ENCODE data around the gene ELANE. TPM values are rescaled to one million over a fixed set of nuclear protein-coding genes. Genes with fewer than 3 reads are reported as not detected.

ELANE gene
- total and polyA plus RNA-seq, 2 experiments from 2014 or later: 0.81 to 0.83 TPM

- WGBS (ENCODE audit: low lambda C conversion rate, missing lambda C conversion rate): 88% methylated on average over 7 of the region's 7 CpGs
- no peak overlapping the region for H2AFZ ChIP-seq
Observed at GRCh38 chr19:863315-863620, 11.2 kb downstream of the ELANE start.

GRCh38 chr19:866769-867300 is 14.7 kb downstream of the ELANE start:
- no peak overlapping the region for H2AFZ ChIP-seq
- TF ChIP-seq CTCF (IDR thresholded peaks at IDR 0.05; ENCODE audit: poor library complexity): no peak
- TF ChIP-seq EZH2 (IDR thresholded peaks at IDR 0.05; ENCODE audit: borderline replicate concordance): no peak
- TF ChIP-seq EZH2phosphoT487 (IDR thresholded peaks at IDR 0.05; ENCODE audit: low read depth, severe bottlenecking, unreplicated experiment): no peak
- H3K36me3 ChIP-seq (replicated peaks; ENCODE audit: insufficient read depth, low read depth): no peaks in the 10 kb centered on the region
- no peak overlapping the region for H3K27ac ChIP-seq
- H3K79me2 ChIP-seq: no peaks in the 10 kb centered on the region
- no peaks in the 10 kb centered on the region for H3K9me3 ChIP-seq (ENCODE audit: low read depth)
- no peaks in the 10 kb centered on the region for H4K20me1 ChIP-seq (ENCODE audit: insufficient read depth, poor library complexity, severe bottlenecking)
- H3K4me1 ChIP-seq (ENCODE audit: insufficient read depth): no peaks in the 10 kb centered on the region
- no peaks in the 10 kb centered on the region for H3K27me3 ChIP-seq
- 92% methylated on average over 17 of the region's 38 CpGs for WGBS (ENCODE audit: low lambda C conversion rate, missing lambda C conversion rate)
- DNase-seq (ENCODE audit: low spot score): no peak
- no peaks in the 10 kb centered on the region for H3K9me2 ChIP-seq (replicated peaks; ENCODE audit: insufficient read depth)
- no peak overlapping the region for H3K4me3 ChIP-seq
- no peak overlapping the region for H3K4me2 ChIP-seq

More at GRCh38 chr19:863315-863620, 11.2 kb downstream of the ELANE start:
- Histone ChIP-seq H3K4me3 (no peak overlapping the region), H3K27me3 (no peaks in the 10 kb centered on the region), H3K27ac (no peak overlapping the region), H3K4me1 (ENCODE audit: insufficient read depth) (peaks cover 5% of the 10 kb centered on the region), H3K36me3 (replicated peaks; ENCODE audit: insufficient read depth, low read depth) (no peaks in the 10 kb centered on the region), H3K4me2 (no peak overlapping the region), H4K20me1 (ENCODE audit: insufficient read depth, poor library complexity, severe bottlenecking) (no peaks in the 10 kb centered on the region), H3K79me2 (no peaks in the 10 kb centered on the region), H3K9me3 (ENCODE audit: low read depth) (no peaks in the 10 kb centered on the region), H3K9me2 (replicated peaks; ENCODE audit: insufficient read depth) (no peaks in the 10 kb centered on the region)
- TF ChIP-seq EZH2phosphoT487 (IDR thresholded peaks at IDR 0.05; ENCODE audit: low read depth, severe bottlenecking, unreplicated experiment): no peak
- no peak for TF ChIP-seq EZH2 (IDR thresholded peaks at IDR 0.05; ENCODE audit: borderline replicate concordance)
- no peak for TF ChIP-seq CTCF (IDR thresholded peaks at IDR 0.05; ENCODE audit: poor library complexity)
- no peak for DNase-seq (ENCODE audit: low spot score)

- Histone ChIP-seq H3K79me2 (no peaks in the 10 kb centered on the region), H3K9me3 (ENCODE audit: low read depth) (no peaks in the 10 kb centered on the region), H3K27ac (no peak overlapping the region), H4K20me1 (ENCODE audit: insufficient read depth, poor library complexity, severe bottlenecking) (no peaks in the 10 kb centered on the region), H3K4me2 (no peak overlapping the region), H3K27me3 (no peaks in the 10 kb centered on the region), H3K4me3 (no peak overlapping the region), H3K9me2 (replicated peaks; ENCODE audit: insufficient read depth) (no peaks in the 10 kb centered on the region), H3K4me1 (ENCODE audit: insufficient read depth) (no peaks in the 10 kb centered on the region), H3K36me3 (replicated peaks; ENCODE audit: insufficient read depth, low read depth) (no peaks in the 10 kb centered on the region), H2AFZ (no peak overlapping the region)
- no peak for DNase-seq (ENCODE audit: low spot score)
- TF ChIP-seq CTCF (IDR thresholded peaks at IDR 0.05; ENCODE audit: poor library complexity): no peak
- WGBS (ENCODE audit: low lambda C conversion rate, missing lambda C conversion rate): 77% methylated on average over 14 of the region's 16 CpGs
Observed at GRCh38 chr19:867301-867793, 15.2 kb downstream of the ELANE start.

All from hepatocyte (in vitro differentiated cells).